HepG2 (cell line): ENCODE data around the gene TNS1. TPM values are rescaled to one million over a fixed set of nuclear protein-coding genes. Genes with fewer than 3 reads are reported as not detected.
A peak's percentile ranks its signal among the peaks of the same experiment; 100 is the strongest.

ENCODE experiments used
- ATAC-seq: fragments of 200-7000 bp; cut with Tn5 transposase; 3 replicates; pipeline ENCODE4 v1.9.1; 2020; ENCODE audit warnings: mild to moderate bottlenecking, moderate library complexity
- BruUV-seq: library from RNA; stranded (reverse); fragments of 400-500 nt; replicated peaks from 2 replicates; lab custom pipeline; 2021; lab: Mats Ljungman, UMichigan
- CTCF ChIA-PET: fragments of 300-600 bp; formaldehyde crosslinking; extraction: SDS; loops from one replicate; lab custom pipeline; 2021; ENCODE audit warnings: low total read pairs, inconsistent platforms, low intra/inter-chr PET ratio; lab: Yijun Ruan, JAX
- POLR2A ChIA-PET: fragments of 350-600 bp; sonication (Branson Sonifier 250); formaldehyde crosslinking; loops from one replicate; lab custom pipeline; 2020; ENCODE audit warnings: antibody characterized with exemption, inconsistent platforms; lab: Yijun Ruan, JAX
- DNase-seq: peaks from one replicate; pipeline ENCODE4 v3.0.0-alpha.2; 2015; ENCODE audit warnings: low spot score
- FAIRE-seq: peaks from 3 replicates; lab custom pipeline; 2011; peaks lifted over from hg19 to GRCh38; lab: Jason Lieb, UNC
- H2AFZ ChIP-seq: one replicate; pipeline ENCODE4 v1.6.1; 2011; ENCODE audit warnings: low read length, inconsistent platforms
- H3K27ac ChIP-seq: fragments of 300-600 bp; 3 replicates; pipeline ENCODE4 v1.8.0; 2011; ENCODE audit warnings: mixed run types, mild to moderate bottlenecking, mixed read lengths, low read length, inconsistent platforms; ENCODE audit not compliant: insufficient read depth; ENCODE audit errors: extremely low read length
- H3K27me3 ChIP-seq, 2 experiments: fragments of 200-600 bp in 1 of 2; 2 replicates in 1 of 2; 3 replicates in 1 of 2; pipeline versions ENCODE4 v1.6.0 to v1.8.0; 2011; ENCODE audit warnings: low read length in 2 of 2, mild to moderate bottlenecking in 2 of 2, moderate library complexity in 2 of 2, inconsistent platforms in 1 of 2; ENCODE audit not compliant: insufficient read depth in 2 of 2, control insufficient read depth in 1 of 2
- H3K36me3 ChIP-seq, 2 experiments: fragments of 200-600 bp in 1 of 2; replicated peaks in 1 of 2; 2 replicates in 1 of 2; 3 replicates in 1 of 2; pipeline versions ENCODE4 v1.5.1 to v1.8.0; 2011; ENCODE audit warnings: low read length in 2 of 2, inconsistent platforms in 1 of 2; ENCODE audit not compliant: insufficient read depth in 2 of 2, control insufficient read depth in 1 of 2
- H3K4me1 ChIP-seq: 2 replicates; pipeline ENCODE4 v1.5.1; 2012; ENCODE audit warnings: low read length, inconsistent platforms; ENCODE audit not compliant: insufficient read depth
- H3K4me2 ChIP-seq: 2 replicates; pipeline ENCODE4 v1.6.0; 2011; ENCODE audit warnings: low read depth, low read length, inconsistent platforms
- H3K4me3 ChIP-seq, 3 experiments: fragments of 200-600 bp in 1 of 3; sonication (generic), shearing (Covaris generic) in 1 of 3; replicated peaks in 1 of 3; 2 replicates each; pipeline ENCODE4 v1.5.1; 2011 to 2016; ENCODE audit warnings: low read length in 3 of 3, inconsistent platforms in 2 of 3, low read depth in 2 of 3, mild to moderate bottlenecking in 2 of 3, control low read depth in 1 of 3, mixed read lengths in 1 of 3; ENCODE audit not compliant: insufficient read depth in 1 of 3
- H3K79me2 ChIP-seq: one replicate; pipeline ENCODE4 v1.6.1; 2011; ENCODE audit warnings: low read length, inconsistent platforms; ENCODE audit not compliant: insufficient read depth
- H3K9ac ChIP-seq: 2 replicates; pipeline ENCODE4 v1.6.0; 2011; ENCODE audit warnings: mild to moderate bottlenecking, low read depth, low read length, inconsistent platforms; ENCODE audit not compliant: insufficient read depth
- H3K9me3 ChIP-seq: 2 replicates; pipeline ENCODE4 v1.5.1; 2012; ENCODE audit warnings: mild to moderate bottlenecking, low read length
- H4K20me1 ChIP-seq: 2 replicates; pipeline ENCODE4 v1.6.0; 2011; ENCODE audit warnings: inconsistent platforms, mild to moderate bottlenecking, low read length, moderate library complexity; ENCODE audit not compliant: insufficient read depth
- HIC2 ChIP-seq: sonication (generic); formaldehyde crosslinking; IDR thresholded peaks from 2 replicates; pipeline ENCODE4 v1.9.0; 2022; ENCODE audit warnings: low read depth, missing genetic modification reagents
- HNRNPL ChIP-seq: fragments of 200-400 bp; formaldehyde crosslinking; IDR thresholded peaks from 2 replicates; pipeline ENCODE4 v1.6.1; 2017; ENCODE audit warnings: mild to moderate bottlenecking, low read depth, low read length
- KDM5A ChIP-seq: fragments of 200-600 bp; sonication (generic); IDR thresholded peaks from 2 replicates; pipeline ENCODE4 v1.7.0; 2018; ENCODE audit warnings: antibody characterized with exemption, mild to moderate bottlenecking, low read length, borderline replicate concordance
- REPIN1 ChIP-seq: sonication (generic); formaldehyde crosslinking; IDR thresholded peaks from 2 replicates; pipeline ENCODE4 v1.8.0; 2022; ENCODE audit warnings: missing genetic modification reagents, low read depth, mild to moderate bottlenecking, borderline replicate concordance
- ZMYM2 ChIP-seq: sonication (generic); formaldehyde crosslinking; IDR thresholded peaks from 2 replicates; pipeline ENCODE4 v1.8.0; 2022; ENCODE audit warnings: mild to moderate bottlenecking, missing genetic modification reagents
- ZMYM4 ChIP-seq: sonication (generic); formaldehyde crosslinking; IDR thresholded peaks from 2 replicates; pipeline ENCODE4 v1.8.1; 2023; ENCODE audit warnings: mild to moderate bottlenecking, missing genetic modification reagents
- ZNF770 ChIP-seq: sonication (generic); formaldehyde crosslinking; IDR thresholded peaks from 2 replicates; pipeline ENCODE4 v1.5.0; 2020; ENCODE audit warnings: mild to moderate bottlenecking, missing genetic modification reagents
- WGBS: methylation state at CpG from one replicate; pipeline ENCODE4 v1.1.6; 2017; ENCODE audit warnings: low lambda C conversion rate; 5-methylcytosine and 5-hydroxymethylcytosine counted together
- in situ Hi-C: cut with HindIII; loops from 2 replicates; pipeline ENCODE4 v1.10.0; 2017; ENCODE audit warnings: low pct_unique_long_range_greater_than_20kb; ENCODE audit not compliant: extremely low pct_ligation_motif_present
- intact Hi-C: fragments of 100-400 bp; cut with micrococcal nuclease; formaldehyde crosslinking; loops from one replicate; pipeline ENCODE4 v1.10.0; 2022; ENCODE audit not compliant: unreplicated experiment
- polyA plus RNA-seq, 8 experiments: library from polyadenylated mRNA; depleted of rRNA in 3 of 8; stranded (reverse) in 7 of 8; unstranded in 1 of 8; fragments of >200 nt; fragmentation: Illumina TruSeq in 4 of 8; extraction: Trizol in 4 of 8; gene quantifications; 2 replicates each; pipeline versions ENCODE4 v1.2.1 to v1.2.3, GENCODE V29; 2011 to 2016; ENCODE audit warnings: low read depth in 4 of 8, missing spikeins in 1 of 8, mixed read lengths in 1 of 8; ENCODE audit not compliant: insufficient read depth in 1 of 8
- total RNA-seq, 5 experiments: library from RNA; depleted of rRNA; stranded (reverse); fragments of >200 nt; fragmentation: Illumina TruSeq; extraction: Trizol; gene quantifications; 2 replicates each; pipeline ENCODE4 v1.2.3, GENCODE V29; 2016; ENCODE audit warnings: low read depth in 1 of 5

The TNS1 gene
- total and polyA plus RNA-seq, 2 of the 13 experiments (the other 11 are each of a cell fraction or from before 2014, with no cell fraction given), result 1.9 to 118 TPM

GRCh38 chr2:217813828-217814227 is 189.0 kb downstream of the TNS1 start:
- in situ Hi-C loops (no loop called here), intact Hi-C loops (no loop called here)
- Histone ChIP-seq H4K20me1 (peaks cover 6% of the 10 kb centered on the region; the same call in 1 of the 2 replicates), H3K4me1 (peaks cover 37% of the 10 kb centered on the region), H3K4me3 (no peak overlapping the region), H3K9me3 (no peaks in the 10 kb centered on the region), H3K9ac (no peak overlapping the region), H3K27me3 (no peaks in the 10 kb centered on the region), H3K36me3 (peaks cover 51 to 79% of the 10 kb centered on the region in 2 experiments), H3K4me2 (no peak overlapping the region), H2AFZ (no peak overlapping the region), H3K27ac (no peak overlapping the region), H3K79me2 (no peaks in the 10 kb centered on the region)
- BruUV-seq, result no TSS peak
- TF ChIP-seq HIC2 (CRISPR knock-in tag) (peak; percentile 77), HNRNPL (0 out of 2 replicates have a peak, but pooled peaks have one; percentile 43), ZMYM4 (CRISPR knock-in tag) (0 out of 2 replicates have a peak, but pooled peaks have one; percentile 25), KDM5A (no peak), REPIN1 (CRISPR knock-in tag) (no peak), ZNF770 (peak; percentile 89), ZMYM2 (CRISPR knock-in tag) (0 out of 2 replicates have a peak, but pooled peaks have one; percentile 41)
- CTCF ChIA-PET, result no interaction called here
- no peak for ATAC-seq
- POLR2A ChIA-PET, result no interaction called here
- 45% methylated on average over 6 of the region's 6 CpGs for WGBS
- no peak for DNase-seq
- FAIRE-seq, result no peak
